NB4 (cell line): ENCODE measurements around the gene MEIS1.

Experiments
- CTCF ChIP-seq: IDR thresholded peaks from one replicate; pipeline ENCODE4 v1.5.1; 2012; ENCODE audit warnings: low read depth, low read length
- MAX ChIP-seq: IDR thresholded peaks from 2 replicates; pipeline ENCODE4 v1.6.1; 2011; ENCODE audit warnings: low read depth, low read length
- MYC ChIP-seq: IDR thresholded peaks from 2 replicates; pipeline ENCODE4 v1.6.1; 2011; ENCODE audit warnings: low read depth, low read length
- POLR2A ChIP-seq: IDR thresholded peaks from 2 replicates; pipeline ENCODE4 v1.6.1; 2011; ENCODE audit warnings: mild to moderate bottlenecking; ENCODE audit not compliant: insufficient read length; ENCODE audit errors: extremely low read depth

- no peak for TF ChIP-seq CTCF
- no peak for TF ChIP-seq POLR2A
- no peak for TF ChIP-seq MAX
- TF ChIP-seq MYC = no peak
Observed at GRCh38 chr2:66435963-66436362, 1.0 kb downstream of the MEIS1 start.
